Spleen (tissue), 7 donors: ENCODE data around the gene CCNC.

Source experiments
- POLR2A ChIP-seq, 3 donors: fragments of 450-650 bp; IDR thresholded peaks; one replicate each; pipeline ENCODE4 v1.5.1; 2017; ENCODE audit warnings: antibody characterized with exemption in 3 of 3, mild to moderate bottlenecking in 1 of 3
- TF ChIP-seq, protein P1 (sequence below), 11 experiments: fragments of 200-600 bp in 7 of 11; fragments of 450-650 bp in 4 of 11; sonication (generic) in 4 of 11; IDR thresholded peaks in 8 of 11; conservative IDR thresholded peaks in 3 of 11; 1 replicate in 7 of 11; 2 replicates in 4 of 11; pipeline versions ENCODE4 v1.4.0 to v1.8.0; 2016 to 2021; ENCODE audit warnings: antibody characterized with exemption in 11 of 11, inconsistent platforms in 4 of 11, mild to moderate bottlenecking in 1 of 11
- donor health status: DM: no; HTN: no; CAD: no; lungs with moderate emphysema.
- donor health status: DM: no; HTN: no; CAD: no.
- donor health status: DM: no; HTN: no; CAD: no.

GRCh38 chr6:99613409-99613704 lies 44.9 kb upstream of the CCNC start:
- TF ChIP-seq, protein P1, sequence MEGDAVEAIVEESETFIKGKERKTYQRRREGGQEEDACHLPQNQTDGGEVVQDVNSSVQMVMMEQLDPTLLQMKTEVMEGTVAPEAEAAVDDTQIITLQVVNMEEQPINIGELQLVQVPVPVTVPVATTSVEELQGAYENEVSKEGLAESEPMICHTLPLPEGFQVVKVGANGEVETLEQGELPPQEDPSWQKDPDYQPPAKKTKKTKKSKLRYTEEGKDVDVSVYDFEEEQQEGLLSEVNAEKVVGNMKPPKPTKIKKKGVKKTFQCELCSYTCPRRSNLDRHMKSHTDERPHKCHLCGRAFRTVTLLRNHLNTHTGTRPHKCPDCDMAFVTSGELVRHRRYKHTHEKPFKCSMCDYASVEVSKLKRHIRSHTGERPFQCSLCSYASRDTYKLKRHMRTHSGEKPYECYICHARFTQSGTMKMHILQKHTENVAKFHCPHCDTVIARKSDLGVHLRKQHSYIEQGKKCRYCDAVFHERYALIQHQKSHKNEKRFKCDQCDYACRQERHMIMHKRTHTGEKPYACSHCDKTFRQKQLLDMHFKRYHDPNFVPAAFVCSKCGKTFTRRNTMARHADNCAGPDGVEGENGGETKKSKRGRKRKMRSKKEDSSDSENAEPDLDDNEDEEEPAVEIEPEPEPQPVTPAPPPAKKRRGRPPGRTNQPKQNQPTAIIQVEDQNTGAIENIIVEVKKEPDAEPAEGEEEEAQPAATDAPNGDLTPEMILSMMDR (IDR thresholded peaks at IDR 0.05 in 8 of 11, conservative IDR thresholded peaks at IDR 0.05 in 3 of 11), result peak in 7 of 11 experiments; percentile 15 to 65 (median 52)
- no peak for TF ChIP-seq POLR2A (IDR thresholded peaks at IDR 0.05)
